Endothelial cell of umbilical vein (primary cell): Measurements from ENCODE around the gene TFAM.

Experiments used
- CTCF ChIP-seq, 2 donors: IDR thresholded peaks; 1 replicate in 1 of 2; 2 replicates in 1 of 2; pipeline ENCODE4 v1.5.1; 2011; ENCODE audit warnings: low read length in 2 of 2, mild to moderate bottlenecking in 2 of 2, moderate library complexity in 2 of 2, control low read depth in 1 of 2, inconsistent platforms in 1 of 2, low read depth in 1 of 2; ENCODE audit not compliant: insufficient read depth in 1 of 2; ENCODE audit errors: extremely low read depth in 1 of 2
- EZH2 ChIP-seq: IDR thresholded peaks from 2 replicates; pipeline ENCODE4 v1.6.1; 2012; ENCODE audit warnings: borderline replicate concordance, low read depth, mild to moderate bottlenecking, moderate library complexity, low read length, inconsistent platforms; ENCODE audit not compliant: severe bottlenecking
- FOS ChIP-seq: IDR thresholded peaks from 2 replicates; pipeline ENCODE4 v1.6.1; 2011; ENCODE audit warnings: mild to moderate bottlenecking, low read length, moderate library complexity, borderline replicate concordance; ENCODE audit not compliant: insufficient read depth
- MYC ChIP-seq: IDR thresholded peaks from one replicate; pipeline ENCODE4 v1.6.1; 2011; ENCODE audit warnings: mild to moderate bottlenecking, low read depth, low read length
- POLR2A ChIP-seq: IDR thresholded peaks from 2 replicates; pipeline ENCODE4 v1.6.1; 2012; ENCODE audit warnings: low read depth, mild to moderate bottlenecking, control low read depth, low read length
- POLR2AphosphoS5 ChIP-seq: IDR thresholded peaks from 2 replicates; pipeline ENCODE4 v1.6.1; 2012; ENCODE audit warnings: low read depth, mild to moderate bottlenecking, control low read depth, low read length, moderate library complexity; ENCODE audit not compliant: insufficient read depth
- TF ChIP-seq, protein P1 (sequence below): IDR thresholded peaks from 2 replicates; pipeline ENCODE4 v1.6.1; 2011; ENCODE audit not compliant: insufficient read depth, insufficient read length

DNA sequence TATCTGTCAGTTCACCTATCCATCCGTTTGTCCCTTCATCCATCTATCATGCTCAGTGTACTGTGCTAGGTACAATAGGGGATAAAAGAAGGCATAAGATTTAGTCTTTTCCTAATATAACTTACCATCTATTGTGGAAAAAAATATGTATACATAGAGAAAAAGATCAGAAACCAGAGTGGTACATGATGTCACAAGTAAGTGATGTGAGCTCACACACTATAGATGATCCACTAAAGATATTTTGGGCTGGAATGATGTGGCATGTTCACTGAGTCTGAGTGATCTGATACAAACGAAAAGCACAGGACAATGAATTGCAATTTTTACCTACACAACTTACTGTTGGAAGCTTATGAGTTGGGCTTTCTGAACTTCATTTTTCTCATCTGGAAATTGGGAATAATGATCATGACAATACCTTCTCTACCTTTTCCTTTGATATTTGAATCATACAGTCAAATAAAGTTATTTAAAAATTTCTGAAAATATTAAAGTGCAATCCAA is 2.7 kb upstream of the TFAM start:
- TF ChIP-seq CTCF (IDR thresholded peaks at IDR 0.05; ENCODE audit: extremely low read depth in 1 of 2, insufficient read depth in 1 of 2, low read depth in 1 of 2, low read length in 2 of 2) = no peak
- TF ChIP-seq, protein P1, sequence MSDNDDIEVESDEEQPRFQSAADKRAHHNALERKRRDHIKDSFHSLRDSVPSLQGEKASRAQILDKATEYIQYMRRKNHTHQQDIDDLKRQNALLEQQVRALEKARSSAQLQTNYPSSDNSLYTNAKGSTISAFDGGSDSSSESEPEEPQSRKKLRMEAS = no peak
- no peak for TF ChIP-seq POLR2A
- no peak for TF ChIP-seq EZH2
- no peak for TF ChIP-seq POLR2AphosphoS5
- no peak for TF ChIP-seq MYC
- TF ChIP-seq FOS = no peak
